IMR-90 (cell line): ENCODE data around the gene CFAP45. TPM values are rescaled to one million over a fixed set of nuclear protein-coding genes. Genes with fewer than 3 reads are reported as not detected.

Experiments used
- ATAC-seq: fragments of 200-7000 bp; cut with Tn5 transposase; 2 replicates; pipeline ENCODE4 v1.9.1; 2020; ENCODE audit warnings: low read depth, mild to moderate bottlenecking, moderate library complexity
- BruUV-seq: library from RNA; stranded (reverse); fragments of 400-500 nt; replicated peaks from 2 replicates; lab custom pipeline; 2021; lab: Mats Ljungman, UMichigan
- CTCF ChIA-PET: fragments of 300-600 bp; formaldehyde crosslinking; extraction: SDS; loops from one replicate; lab custom pipeline; 2021; ENCODE audit warnings: antibody characterized with exemption; lab: Yijun Ruan, JAX
- POLR2A ChIA-PET: fragments of 300-600 bp; sonication (Branson Sonifier 250); formaldehyde crosslinking; loops from one replicate; lab custom pipeline; 2022; ENCODE audit warnings: antibody characterized with exemption; ENCODE audit not compliant: unreplicated experiment; lab: Charles Lee
- DNase-seq: peaks from one replicate; pipeline ENCODE4 v3.0.0; 2013
- H2AFZ ChIP-seq: replicated peaks from 2 replicates; pipeline ENCODE3; 2013; ENCODE audit warnings: low read length, mild to moderate bottlenecking; ENCODE audit not compliant: poor library complexity
- H2AK5ac ChIP-seq: 2 replicates; pipeline ENCODE4 v1.6.1; 2013; ENCODE audit warnings: low read depth, low read length, inconsistent platforms
- H2AK9ac ChIP-seq: replicated peaks from 2 replicates; pipeline ENCODE3; 2013; ENCODE audit warnings: mild to moderate bottlenecking, low read depth, low read length, moderate library complexity; ENCODE audit not compliant: poor library complexity
- H2BK120ac ChIP-seq: 2 replicates; pipeline ENCODE4 v1.6.1; 2013; ENCODE audit warnings: low read depth, low read length, inconsistent platforms
- H2BK15ac ChIP-seq: 3 replicates; pipeline ENCODE4 v1.6.1; 2013; ENCODE audit warnings: low read depth, low read length, inconsistent platforms
- H2BK20ac ChIP-seq: 2 replicates; pipeline ENCODE4 v1.6.1; 2013; ENCODE audit warnings: low read depth, mild to moderate bottlenecking, inconsistent platforms, low read length, moderate library complexity
- H2BK5ac ChIP-seq: 2 replicates; pipeline ENCODE4 v1.6.1; 2013; ENCODE audit warnings: mild to moderate bottlenecking, low read depth, low read length, inconsistent platforms; ENCODE audit not compliant: poor library complexity, severe bottlenecking
- H3K14ac ChIP-seq: replicated peaks from 2 replicates; pipeline ENCODE4 v1.6.1; 2013; ENCODE audit warnings: low read depth, low read length, inconsistent platforms
- H3K18ac ChIP-seq: 2 replicates; pipeline ENCODE4 v1.6.1; 2013; ENCODE audit warnings: low read depth, low read length, control low read depth
- H3K23ac ChIP-seq: 2 replicates; pipeline ENCODE4 v1.6.1; 2013; ENCODE audit warnings: low read depth, low read length, inconsistent platforms
- H3K27ac ChIP-seq: 2 replicates; pipeline ENCODE4 v1.5.1; 2013; ENCODE audit warnings: mild to moderate bottlenecking, control low read depth, low read length; ENCODE audit not compliant: insufficient read depth
- H3K27me3 ChIP-seq: 2 replicates; pipeline ENCODE4 v1.6.1; 2013; ENCODE audit warnings: low read length; ENCODE audit not compliant: control insufficient read depth, insufficient read depth
- H3K36me3 ChIP-seq: 2 replicates; pipeline ENCODE4 v1.6.1; 2013; ENCODE audit warnings: low read length, mixed read lengths; ENCODE audit not compliant: control insufficient read depth, insufficient read depth
- H3K4ac ChIP-seq: 2 replicates; pipeline ENCODE4 v1.6.1; 2013; ENCODE audit warnings: low read depth, low read length, inconsistent platforms
- H3K4me1 ChIP-seq: 2 replicates; pipeline ENCODE4 v1.6.1; 2013; ENCODE audit warnings: low read length, mixed read lengths; ENCODE audit not compliant: control insufficient read depth, insufficient read depth
- H3K4me2 ChIP-seq: 2 replicates; pipeline ENCODE4 v1.6.1; 2013; ENCODE audit warnings: low read depth, mild to moderate bottlenecking, control low read depth, low read length, moderate library complexity
- H3K4me3 ChIP-seq: 2 replicates; pipeline ENCODE4 v1.5.1; 2013; ENCODE audit warnings: low read depth, mild to moderate bottlenecking, control low read depth, low read length, moderate library complexity; ENCODE audit not compliant: insufficient read depth
- H3K56ac ChIP-seq: 2 replicates; pipeline ENCODE4 v1.6.1; 2013; ENCODE audit warnings: low read length, inconsistent platforms; ENCODE audit not compliant: insufficient read depth; ENCODE audit errors: extremely low read depth
- H3K79me1 ChIP-seq, 2 experiments: 2 replicates each; pipeline ENCODE4 v1.6.1; 2013; ENCODE audit warnings: low read length in 2 of 2, inconsistent platforms in 1 of 2, low read depth in 1 of 2
- H3K9ac ChIP-seq: 2 replicates; pipeline ENCODE4 v1.6.1; 2013; ENCODE audit warnings: low read depth, low read length, control low read depth
- H3K9me1 ChIP-seq: 2 replicates; pipeline ENCODE4 v1.6.1; 2013; ENCODE audit warnings: low read length, inconsistent platforms; ENCODE audit not compliant: insufficient read depth
- H3K9me3 ChIP-seq: 2 replicates; pipeline ENCODE4 v1.6.1; 2013; ENCODE audit warnings: low read length; ENCODE audit not compliant: control insufficient read depth, insufficient read depth
- H4K20me1 ChIP-seq: 2 replicates; pipeline ENCODE4 v1.6.1; 2013; ENCODE audit warnings: low read length, inconsistent platforms; ENCODE audit not compliant: insufficient read depth
- H4K5ac ChIP-seq: 2 replicates; pipeline ENCODE4 v1.6.1; 2013; ENCODE audit warnings: mild to moderate bottlenecking, low read depth, low read length, control low read depth
- H4K8ac ChIP-seq, 2 experiments: 2 replicates each; pipeline ENCODE4 v1.6.1; 2013; ENCODE audit warnings: low read depth in 2 of 2, low read length in 2 of 2, control low read depth in 1 of 2, inconsistent platforms in 1 of 2
- H4K91ac ChIP-seq: 2 replicates; pipeline ENCODE4 v1.6.1; 2013; ENCODE audit warnings: low read depth, low read length, inconsistent platforms; ENCODE audit not compliant: insufficient read depth
- BHLHE40 ChIP-seq: fragments of 150-350 bp; IDR thresholded peaks from 2 replicates; pipeline ENCODE4 v1.6.1; 2016; ENCODE audit warnings: mild to moderate bottlenecking, low read depth, low read length
- MAFK ChIP-seq: IDR thresholded peaks from 2 replicates; pipeline ENCODE4 v1.6.1; 2012; ENCODE audit warnings: low read depth, low read length, improper control_type of control experiment
- MAZ ChIP-seq: IDR thresholded peaks from 2 replicates; pipeline ENCODE4 v1.6.1; 2012; ENCODE audit warnings: low read depth, mild to moderate bottlenecking, low read length, improper control_type of control experiment, moderate library complexity, borderline replicate concordance
- POLR2A ChIP-seq: IDR thresholded peaks from 2 replicates; pipeline ENCODE4 v1.6.1; 2012; ENCODE audit warnings: mild to moderate bottlenecking, low read depth, low read length
- RAD21 ChIP-seq: IDR thresholded peaks from 2 replicates; pipeline ENCODE4 v1.6.1; 2012; ENCODE audit warnings: low read length, improper control_type of control experiment
- SMC3 ChIP-seq: fragments of 150-350 bp; IDR thresholded peaks from 2 replicates; pipeline ENCODE4 v1.6.1; 2016; ENCODE audit warnings: low read depth, mild to moderate bottlenecking, antibody characterized with exemption, low read length, moderate library complexity
- WGBS, 2 experiments: methylation state at CpG; one replicate each; pipeline versions ENCODE4 v1.1.5 to v1.1.7; 2013; ENCODE audit warnings: missing lambda C conversion rate in 2 of 2; ENCODE audit not compliant: insufficient read length in 1 of 2; ENCODE audit errors: extremely low coverage in 2 of 2; 5-methylcytosine and 5-hydroxymethylcytosine counted together
- dilution Hi-C: fragments of 300-500 bp; cut with HindIII; formaldehyde crosslinking; loops from one replicate; pipeline ENCODE4 v1.14.3; 2018; ENCODE audit warnings: low sequenced_read_pairs; ENCODE audit not compliant: unreplicated experiment
- in situ Hi-C: fragments of 300-500 bp; cut with MboI; formaldehyde crosslinking; loops from 3 replicates; pipeline ENCODE4 v1.14.3; 2019; ENCODE audit warnings: low sequenced_read_pairs, inconsistent platforms, mixed read lengths
- intact Hi-C: fragments of 100-400 bp; cut with micrococcal nuclease; formaldehyde crosslinking; loops from 2 replicates; pipeline ENCODE4 v1.10.0; 2022
- polyA plus RNA-seq, 3 experiments: library from polyadenylated mRNA; depleted of rRNA; stranded (reverse); fragments of >200 nt; gene quantifications; 2 replicates each; pipeline ENCODE4 v1.2.3, GENCODE V29; 2012; ENCODE audit warnings: low replicate concordance in 1 of 3
- total RNA-seq: library from RNA; depleted of rRNA; stranded (reverse); fragments of >200 nt; gene quantifications from 2 replicates; pipeline ENCODE4 v1.2.3, GENCODE V29; 2012

The CFAP45 gene
- total and polyA plus RNA-seq, 2 of the 4 experiments (the other 2 are of a cell fraction), result 0.51 to 0.72 TPM

GRCh38 chr1:159935305-159935704 lies 35.3 kb upstream of the CFAP45 start:
- no peak overlapping the region for H3K4ac ChIP-seq
- dilution Hi-C loops, result no loop called here
- H2BK120ac ChIP-seq, result no peak overlapping the region
- 100% methylated on average over 1 of the region's 11 CpGs; no CpG with 5 or more reads in 1 of the 2 experiments for WGBS, 2 experiments
- CTCF ChIA-PET, result interaction anchor here (0.6 to 6.4 kb wide), 3 partner anchors 71 to 119 kb away, joined by 4 to 48 read pairs (median 15); no protein-coding TSS in a partner anchor
- TF ChIP-seq MAFK, result no peak
- no peak for TF ChIP-seq POLR2A
- no peak for TF ChIP-seq RAD21
- no peak for TF ChIP-seq BHLHE40
- no peak for TF ChIP-seq MAZ
- no peak for TF ChIP-seq SMC3
- H2AFZ ChIP-seq, result no peak overlapping the region
- H4K91ac ChIP-seq, result no peak overlapping the region
- no peak overlapping the region for H2AK9ac ChIP-seq
- POLR2A ChIA-PET, result no interaction called here
- no peaks in the 10 kb centered on the region for H3K4me1 ChIP-seq
- no peaks in the 10 kb centered on the region for H4K20me1 ChIP-seq
- no peak overlapping the region for H3K14ac ChIP-seq
- H3K27ac ChIP-seq, result no peak overlapping the region
- H3K79me1 ChIP-seq, result no peaks in the 10 kb centered on the region
- H3K4me2 ChIP-seq, result no peak overlapping the region
- H3K9me3 ChIP-seq, result no peaks in the 10 kb centered on the region
- ATAC-seq, result no peak
- no peak overlapping the region for H3K56ac ChIP-seq
- H4K5ac ChIP-seq, result no peak overlapping the region
- no peak overlapping the region for H3K4me3 ChIP-seq
- no peak overlapping the region for H3K18ac ChIP-seq
- H3K23ac ChIP-seq, result no peak overlapping the region
- H2BK5ac ChIP-seq, result no peak overlapping the region
- no peak overlapping the region for H4K8ac ChIP-seq
- peaks cover 27% of the 10 kb centered on the region for H3K27me3 ChIP-seq
- no peak overlapping the region for H2AK5ac ChIP-seq
- no peak overlapping the region for H2BK15ac ChIP-seq
- DNase-seq, result no peak
- no peak overlapping the region for H2BK20ac ChIP-seq
- H3K36me3 ChIP-seq, result no peaks in the 10 kb centered on the region
- H3K9ac ChIP-seq, result no peak overlapping the region
- H3K9me1 ChIP-seq, result no peaks in the 10 kb centered on the region
- intact Hi-C loops, result no loop called here
- in situ Hi-C loops, result loop anchor here (5.0 to 10.0 kb wide), 2 partner anchors 72 to 439 kb away; no protein-coding TSS in a partner anchor
- BruUV-seq, result no TSS peak
